Pancreas (tissue), 10 donors: Measurements from ENCODE around the gene DNAH5. TPM values are rescaled to one million over a fixed set of nuclear protein-coding genes. Genes with fewer than 3 reads are reported as not detected.

ENCODE experiments used
- ATAC-seq, 4 donors: fragments of 200-7000 bp; cut with Tn5 transposase; one replicate each; pipeline versions ENCODE4 v1.8.0 to v1.9.1; 2020; ENCODE audit warnings: mild to moderate bottlenecking in 4 of 4, moderate library complexity in 4 of 4
- DNase-seq, 6 donors: peaks; one replicate each; pipeline ENCODE4 v3.0.0-alpha.2; 2020
- FAIRE-seq: peaks from 2 replicates; lab custom pipeline; 2012; peaks lifted over from hg19 to GRCh38; lab: Jason Lieb, UNC
- H3K27ac ChIP-seq, 4 donors: fragments of 200-600 bp; sonication (generic); 1 replicate in 3 of 4; 2 replicates in 1 of 4; pipeline versions ENCODE4 v1.5.0 to v1.8.0; 2020
- H3K27me3 ChIP-seq, 4 donors: fragments of 200-600 bp; one replicate each; pipeline ENCODE4 v1.8.0; 2021
- H3K36me3 ChIP-seq, 3 donors: fragments of 200-600 bp; sonication (generic) in 1 of 3; one replicate each; pipeline versions ENCODE4 v1.5.0 to v1.8.0; 2020 to 2021
- H3K4me1 ChIP-seq, 3 donors: fragments of 200-600 bp; one replicate each; pipeline ENCODE4 v1.8.0; 2021
- H3K4me3 ChIP-seq, 4 donors: fragments of 200-600 bp; sonication (generic) in 2 of 4; one replicate each; pipeline versions ENCODE4 v1.5.0 to v1.8.0; 2020 to 2021
- H3K9me3 ChIP-seq, 4 donors: fragments of 200-600 bp; one replicate each; pipeline ENCODE4 v1.8.0; 2021
- WGBS, 2 donors: extraction: QIAGEN DNeasy Blood & Tissue Kit; methylation state at CpG; one replicate each; pipeline ENCODE4 v1.1.7; 2013; 5-methylcytosine and 5-hydroxymethylcytosine counted together
- intact Hi-C, 3 donors: fragments of 100-400 bp; cut with DNase I; formaldehyde crosslinking; loops; one replicate each; pipeline versions ENCODE4 v1.11.1 to v1.14.2; 2022
- polyA plus RNA-seq, 2 donors: library from polyadenylated mRNA; stranded (reverse); fragments of 200-250 nt; gene quantifications; one replicate each; pipeline ENCODE4 v1.2.3, GENCODE V29; 2013
- total RNA-seq, 6 donors: library from RNA; stranded (reverse); fragmentation: NEBNext Ultra II Directional in 4 of 6; extraction: Animal tissue kit (Norgen Biotek cat#: 25700) in 4 of 6; gene quantifications; one replicate each; pipeline versions ENCODE4 v1.2.1 to v1.2.4, GENCODE V29; 2021 to 2023
- TF ChIP-seq, protein P1 (sequence below), 4 donors: fragments of 200-600 bp; sonication (generic) in 3 of 4; IDR thresholded peaks; one replicate each; pipeline versions ENCODE4 v1.5.0 to v1.8.0; 2021; ENCODE audit warnings: antibody characterized with exemption in 4 of 4
- donor health status: healthy with polysubstance abuse.
- donor health status: DM: no; HTN: no; CAD: no; lungs with moderate emphysema.
- donor health status: DM: no; HTN: no; CAD: no.
- donor health status: control.
- donor health status: control.
- donor health status: Bipolar disorder and iron deficiency.
- donor health status: DM: yes; HTN: yes; CAD: no.
- donor health status: DM: no; HTN: no; CAD: no.
- donor health status: DM: no; HTN: no; CAD: no.
- donor health status: DM: yes; HTN: yes; CAD: no.

The DNAH5 gene
- total and polyA plus RNA-seq, 8 donors, result 0.84 to 5.3 (median 1.6) TPM

- DNase-seq (no peak), ATAC-seq (no peak), FAIRE-seq (no peak)
- Histone ChIP-seq H3K27ac (no peak overlapping the region), H3K36me3 (no peaks in the 10 kb centered on the region), H3K27me3 (no peaks in the 10 kb centered on the region), H3K4me1 (no peaks in the 10 kb centered on the region), H3K9me3 (no peaks in the 10 kb centered on the region), H3K4me3 (no peak overlapping the region)
- TF ChIP-seq, protein P1, sequence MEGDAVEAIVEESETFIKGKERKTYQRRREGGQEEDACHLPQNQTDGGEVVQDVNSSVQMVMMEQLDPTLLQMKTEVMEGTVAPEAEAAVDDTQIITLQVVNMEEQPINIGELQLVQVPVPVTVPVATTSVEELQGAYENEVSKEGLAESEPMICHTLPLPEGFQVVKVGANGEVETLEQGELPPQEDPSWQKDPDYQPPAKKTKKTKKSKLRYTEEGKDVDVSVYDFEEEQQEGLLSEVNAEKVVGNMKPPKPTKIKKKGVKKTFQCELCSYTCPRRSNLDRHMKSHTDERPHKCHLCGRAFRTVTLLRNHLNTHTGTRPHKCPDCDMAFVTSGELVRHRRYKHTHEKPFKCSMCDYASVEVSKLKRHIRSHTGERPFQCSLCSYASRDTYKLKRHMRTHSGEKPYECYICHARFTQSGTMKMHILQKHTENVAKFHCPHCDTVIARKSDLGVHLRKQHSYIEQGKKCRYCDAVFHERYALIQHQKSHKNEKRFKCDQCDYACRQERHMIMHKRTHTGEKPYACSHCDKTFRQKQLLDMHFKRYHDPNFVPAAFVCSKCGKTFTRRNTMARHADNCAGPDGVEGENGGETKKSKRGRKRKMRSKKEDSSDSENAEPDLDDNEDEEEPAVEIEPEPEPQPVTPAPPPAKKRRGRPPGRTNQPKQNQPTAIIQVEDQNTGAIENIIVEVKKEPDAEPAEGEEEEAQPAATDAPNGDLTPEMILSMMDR (IDR thresholded peaks at IDR 0.05), result no peak
- 63 to 71% methylated on average over 6 of the region's 6 CpGs for WGBS, 2 donors
- intact Hi-C loops, result no loop called here
These were observed 101.2 kb downstream of the DNAH5 start for GRCh38 chr5:13843175-13843846.

DNA sequence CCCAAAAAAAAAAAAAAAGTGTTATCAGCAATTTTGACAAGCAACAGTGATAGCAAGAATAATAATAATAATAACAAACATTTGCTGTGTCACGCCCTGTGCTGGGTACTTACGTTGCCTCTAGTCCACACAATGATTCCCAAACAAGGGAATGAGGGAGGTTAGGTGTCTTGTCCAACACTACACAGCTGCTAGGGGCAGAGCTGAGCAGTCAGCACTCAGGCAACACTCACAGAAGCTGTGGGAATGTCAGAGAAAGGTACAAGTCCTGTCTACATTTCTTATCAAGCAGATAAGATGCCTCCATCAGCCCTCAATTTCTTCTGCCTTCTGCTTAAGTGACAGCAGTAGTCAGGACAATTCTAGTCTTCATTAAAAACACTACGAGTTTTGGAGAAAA lies 111.0 kb downstream of the DNAH5 start:
- Histone ChIP-seq H3K36me3 (no peaks in the 10 kb centered on the region), H3K4me1 (no peaks in the 10 kb centered on the region), H3K9me3 (no peaks in the 10 kb centered on the region), H3K27ac (no peak overlapping the region), H3K4me3 (no peak overlapping the region), H3K27me3 (no peaks in the 10 kb centered on the region)
- no peak for DNase-seq
- intact Hi-C loops, result no loop called here
- no peak for FAIRE-seq
- WGBS, 2 donors, result 21 to 35% methylated on average over 3 of the region's 3 CpGs
- ATAC-seq, result peak in 1 of 4 donors; percentile 65
- TF ChIP-seq, protein P1 (IDR thresholded peaks at IDR 0.05), result no peak

DNA sequence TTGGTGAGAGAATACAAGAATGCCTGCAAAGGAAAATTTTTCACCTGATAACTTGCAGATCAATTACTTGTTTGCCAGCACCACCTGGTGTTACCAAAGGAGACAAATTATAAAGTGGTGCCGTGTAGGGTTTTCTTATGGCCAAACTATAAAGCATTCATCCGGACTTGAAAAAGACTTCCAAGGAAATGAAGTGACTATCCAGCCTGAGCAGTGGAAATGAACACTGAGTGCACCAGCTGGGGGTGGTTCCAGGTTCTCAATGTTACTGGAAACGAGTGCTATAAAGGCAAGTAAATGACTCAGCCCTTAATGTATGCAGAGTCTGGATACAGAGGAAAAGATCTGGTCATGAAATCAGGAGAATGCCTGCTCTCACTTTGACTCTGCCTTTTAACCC lies 113.1 kb downstream of the DNAH5 start:
- H3K4me1 ChIP-seq, result no peaks in the 10 kb centered on the region
- H3K4me3 ChIP-seq, result no peak overlapping the region
- no peak for FAIRE-seq
- DNase-seq, result no peak
- H3K9me3 ChIP-seq, result no peaks in the 10 kb centered on the region
- no peak overlapping the region for H3K27ac ChIP-seq
- 17 to 20% methylated on average over 3 of the region's 3 CpGs for WGBS, 2 donors
- no peaks in the 10 kb centered on the region for H3K27me3 ChIP-seq
- no peak for ATAC-seq
- TF ChIP-seq, protein P1 (IDR thresholded peaks at IDR 0.05), result no peak
- intact Hi-C loops, result no loop called here
- no peaks in the 10 kb centered on the region for H3K36me3 ChIP-seq

- no peak overlapping the region for H3K27ac ChIP-seq
- ATAC-seq, result no peak
- intact Hi-C loops, result no loop called here
- no peak for FAIRE-seq
- TF ChIP-seq, protein P1 (IDR thresholded peaks at IDR 0.05), result no peak
- H3K4me1 ChIP-seq, result no peaks in the 10 kb centered on the region
- H3K27me3 ChIP-seq, result no peaks in the 10 kb centered on the region
- WGBS, 2 donors, result 51 to 66% methylated on average over 9 of the region's 9 CpGs
- H3K36me3 ChIP-seq, result no peaks in the 10 kb centered on the region
- H3K9me3 ChIP-seq, result no peaks in the 10 kb centered on the region
- H3K4me3 ChIP-seq, result no peak overlapping the region
- no peak for DNase-seq
These were observed 114.0 kb downstream of the DNAH5 start for GRCh38 chr5:13830536-13830935.

- no peak for FAIRE-seq
- intact Hi-C loops, result no loop called here
- TF ChIP-seq, protein P1 (IDR thresholded peaks at IDR 0.05), result no peak
These were observed 123.1 kb downstream of the DNAH5 start for GRCh38 chr5:13821366-13821765.

More at GRCh38 chr5:13821366-13821765, 123.1 kb downstream of the DNAH5 start:
- H3K36me3 ChIP-seq, result no peaks in the 10 kb centered on the region
- ATAC-seq, result no peak
- H3K9me3 ChIP-seq, result no peaks in the 10 kb centered on the region
- no peak for DNase-seq
- H3K4me1 ChIP-seq, result no peaks in the 10 kb centered on the region
- no peaks in the 10 kb centered on the region for H3K27me3 ChIP-seq
- no peak overlapping the region for H3K4me3 ChIP-seq
- H3K27ac ChIP-seq, result no peak overlapping the region
- WGBS, 2 donors, result 57 to 76% methylated on average over 2 of the region's 2 CpGs
